ENCODE measurements around the gene PTK6. TPM values are rescaled to one million over a fixed set of nuclear protein-coding genes. Genes with fewer than 3 reads are reported as not detected.

The PTK6 gene
- total and polyA plus RNA-seq, 7 donors: 0.28 to 80.7 (median 59.5) TPM; not detected in 2

GRCh38 chr20:63525971-63526370, 11.2 kb downstream of the PTK6 start:
- Histone ChIP-seq H3K9me3 (no peaks in the 10 kb centered on the region), H3K27me3 (no peaks in the 10 kb centered on the region), H3K27ac (no peak overlapping the region), H3K4me3 (no peak overlapping the region), H3K36me3 (peaks cover 0 to 3% (median 0%) of the 10 kb centered on the region in 4 donors), H3K4me1 (peaks cover 0 to 23% (median 18%) of the 10 kb centered on the region in 4 donors)
- DNase-seq: no peak
- TF ChIP-seq CTCF (IDR thresholded peaks at IDR 0.05): no peak
- no peak for TF ChIP-seq POLR2AphosphoS5 (IDR thresholded peaks at IDR 0.05)
- no peak for TF ChIP-seq EP300 (IDR thresholded peaks at IDR 0.05)
- no peak for TF ChIP-seq POLR2A (IDR thresholded peaks at IDR 0.05)
- intact Hi-C loops (cut with DNase I): no loop called here
- 2 to 11% methylated on average over 2 of the region's 2 CpGs for WGBS, 2 donors

- DNase-seq: no peak
- TF ChIP-seq POLR2A (IDR thresholded peaks at IDR 0.05) (no peak), EP300 (IDR thresholded peaks at IDR 0.05) (no peak), CTCF (IDR thresholded peaks at IDR 0.05) (no peak), POLR2AphosphoS5 (IDR thresholded peaks at IDR 0.05) (no peak)
- intact Hi-C loops (cut with DNase I): no loop called here
- WGBS, 2 donors: 45 to 69% methylated on average over 3 of the region's 3 CpGs
- Histone ChIP-seq H3K36me3 (peaks cover 0 to 3% (median 0%) of the 10 kb centered on the region in 4 donors), H3K9me3 (no peaks in the 10 kb centered on the region), H3K4me1 (peaks cover 0 to 23% (median 18%) of the 10 kb centered on the region in 4 donors), H3K4me3 (no peak overlapping the region), H3K27me3 (no peaks in the 10 kb centered on the region), H3K27ac (no peak overlapping the region)
Observed at GRCh38 chr20:63525185-63525584, 12.0 kb downstream of the PTK6 start.

- no peak overlapping the region for H3K4me3 ChIP-seq
- H3K36me3 ChIP-seq: peaks cover 0 to 3% (median 0%) of the 10 kb centered on the region in 4 donors
- 89 to 97% methylated on average over 11 of the region's 11 CpGs for WGBS, 2 donors
- no peaks in the 10 kb centered on the region for H3K9me3 ChIP-seq
- TF ChIP-seq POLR2AphosphoS5 (IDR thresholded peaks at IDR 0.05) (no peak), EP300 (IDR thresholded peaks at IDR 0.05) (no peak), CTCF (IDR thresholded peaks at IDR 0.05) (no peak), POLR2A (IDR thresholded peaks at IDR 0.05) (no peak)
- intact Hi-C loops (cut with DNase I): loop anchor here (5.0 kb wide), 2 partner anchors 134 to 449 kb away; partner anchors contain the start of gene RTEL1
- H3K4me1 ChIP-seq: peaks cover 0 to 36% (median 28%) of the 10 kb centered on the region in 4 donors
- no peak overlapping the region for H3K27ac ChIP-seq
- no peaks in the 10 kb centered on the region for H3K27me3 ChIP-seq
- DNase-seq: no peak
Observed at GRCh38 chr20:63522981-63523611, 14.1 kb downstream of the PTK6 start.

DNA sequence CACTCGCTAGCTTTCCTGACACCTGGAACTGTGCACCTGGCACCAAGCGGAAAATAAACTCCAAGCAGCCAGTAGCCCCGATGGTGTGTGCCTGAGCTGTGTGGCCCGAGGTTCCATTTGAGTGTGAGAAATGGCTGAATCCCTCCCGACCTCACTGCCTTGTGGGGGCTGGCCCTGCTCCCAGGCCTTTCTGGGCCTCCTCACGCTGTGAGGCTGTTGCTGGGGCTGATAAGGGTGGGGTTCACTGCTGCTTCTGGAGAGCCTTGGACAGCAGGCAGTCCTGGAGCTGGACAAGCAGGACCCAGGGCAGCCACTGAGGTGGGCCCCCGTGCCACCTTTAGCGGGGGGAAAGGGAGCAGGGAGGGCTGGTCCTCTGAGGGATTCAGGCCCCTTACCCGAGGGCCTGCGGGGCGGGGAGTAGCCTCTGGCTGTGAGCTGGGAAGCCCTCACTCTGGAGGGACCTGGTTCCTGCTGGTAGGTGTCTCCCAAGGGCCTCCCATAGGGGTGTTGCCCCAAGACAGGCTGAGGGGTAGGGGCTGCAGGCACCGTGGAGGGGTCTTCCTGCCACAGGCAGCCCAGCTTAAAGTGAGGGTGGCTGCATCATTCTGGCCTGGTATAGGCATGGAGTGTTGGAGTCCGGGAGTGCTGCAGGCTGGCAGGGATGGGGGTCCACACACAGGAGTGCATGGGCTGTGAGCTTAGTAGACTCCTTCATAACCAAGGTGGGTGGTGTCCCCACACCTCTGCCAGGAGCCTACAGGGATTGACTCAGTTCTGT, 14.9 kb downstream of the PTK6 start:
- Histone ChIP-seq H3K4me3 (peak overlapping the region in 2 of 4 donors; percentile 93 to 94), H3K4me1 (peaks cover 0 to 36% (median 28%) of the 10 kb centered on the region in 4 donors), H3K27me3 (no peaks in the 10 kb centered on the region), H3K27ac (no peak overlapping the region), H3K9me3 (no peaks in the 10 kb centered on the region), H3K36me3 (peaks cover 0 to 3% (median 0%) of the 10 kb centered on the region in 4 donors)
- no peak for TF ChIP-seq EP300 (IDR thresholded peaks at IDR 0.05)
- no peak for TF ChIP-seq CTCF (IDR thresholded peaks at IDR 0.05)
- TF ChIP-seq POLR2A (IDR thresholded peaks at IDR 0.05): no peak
- TF ChIP-seq POLR2AphosphoS5 (IDR thresholded peaks at IDR 0.05): no peak
- 44 to 72% methylated on average over 13 of the region's 13 CpGs for WGBS, 2 donors
- intact Hi-C loops (cut with DNase I): loop anchor here (5.0 kb wide), 2 partner anchors 135 to 450 kb away; partner anchors contain the start of gene RTEL1
- no peak for DNase-seq

All from sigmoid colon (tissue), 7 donors.